GM21360 (cell line): ENCODE data around the gene HFM1.
"Not testable (repeated sequence)": the region's sequence is repeated elsewhere in the genome, so short reads cannot be mapped to it uniquely, and the experiment has no call there.

Experiments used
- ATAC-seq: cut with Tn5 transposase; IDR thresholded peaks from one replicate; pipeline ENCODE4 v1.9.1; 2021; ENCODE audit warnings: mild to moderate bottlenecking, moderate library complexity; ENCODE audit not compliant: unreplicated experiment

The HFM1 gene

DNA sequence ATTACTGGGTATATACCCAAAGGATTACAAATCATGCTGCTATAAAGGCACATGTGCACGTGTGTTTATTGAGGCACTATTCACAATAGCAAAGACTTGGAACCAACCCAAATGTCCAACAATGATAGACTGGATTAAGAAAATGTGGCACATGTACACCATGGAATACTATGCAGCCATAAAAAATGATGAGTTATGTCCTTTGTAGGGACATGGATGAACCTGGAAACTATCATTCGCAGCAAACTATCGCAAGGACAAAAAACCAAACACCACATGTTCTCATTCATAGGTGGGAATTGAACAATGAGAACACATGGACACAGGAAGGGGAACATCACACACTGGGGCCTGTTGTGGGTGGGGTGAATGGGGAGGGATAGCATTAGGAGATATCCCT is 32.4 kb downstream of the HFM1 start:
- not testable (repeated sequence) for ATAC-seq

DNA sequence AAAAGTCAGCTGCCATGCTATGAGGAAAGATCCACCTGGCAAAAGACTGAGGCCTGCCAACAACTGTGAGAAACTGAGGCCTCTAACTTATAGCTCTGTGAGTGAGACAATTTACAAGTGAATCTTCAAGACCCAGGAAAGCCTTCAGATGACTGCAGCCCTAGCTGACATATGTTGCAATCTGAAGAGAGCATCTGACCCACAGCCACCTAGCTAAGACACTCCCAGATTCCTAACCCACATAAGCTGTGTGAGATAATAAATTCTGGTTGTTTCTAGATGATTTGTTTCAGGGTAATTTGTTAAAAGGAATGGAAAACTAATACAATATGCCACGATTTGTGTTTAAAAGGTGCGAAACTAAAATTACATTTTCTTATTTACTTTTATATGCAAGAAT is 55.1 kb downstream of the HFM1 start:
- ATAC-seq: no peak

DNA sequence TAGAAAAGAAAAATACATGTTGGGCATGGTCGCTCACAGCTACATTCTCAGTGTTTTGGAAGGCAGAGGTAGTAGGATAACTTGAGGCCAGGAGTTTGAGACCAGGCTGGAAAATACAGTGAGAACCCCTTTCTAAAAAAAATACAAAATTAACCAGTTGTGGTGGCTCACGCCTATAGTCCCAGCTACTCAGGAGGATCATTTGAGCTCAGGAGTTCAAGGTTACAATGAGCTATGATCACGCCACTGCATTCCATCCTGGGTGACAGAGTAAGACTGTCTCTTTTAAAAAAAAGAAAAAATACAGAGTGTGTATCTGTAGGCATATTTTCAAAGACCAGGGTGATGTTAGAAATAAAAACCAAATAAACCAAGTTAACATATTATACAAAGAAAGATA is 57.8 kb downstream of the HFM1 start:
- no peak for ATAC-seq

DNA sequence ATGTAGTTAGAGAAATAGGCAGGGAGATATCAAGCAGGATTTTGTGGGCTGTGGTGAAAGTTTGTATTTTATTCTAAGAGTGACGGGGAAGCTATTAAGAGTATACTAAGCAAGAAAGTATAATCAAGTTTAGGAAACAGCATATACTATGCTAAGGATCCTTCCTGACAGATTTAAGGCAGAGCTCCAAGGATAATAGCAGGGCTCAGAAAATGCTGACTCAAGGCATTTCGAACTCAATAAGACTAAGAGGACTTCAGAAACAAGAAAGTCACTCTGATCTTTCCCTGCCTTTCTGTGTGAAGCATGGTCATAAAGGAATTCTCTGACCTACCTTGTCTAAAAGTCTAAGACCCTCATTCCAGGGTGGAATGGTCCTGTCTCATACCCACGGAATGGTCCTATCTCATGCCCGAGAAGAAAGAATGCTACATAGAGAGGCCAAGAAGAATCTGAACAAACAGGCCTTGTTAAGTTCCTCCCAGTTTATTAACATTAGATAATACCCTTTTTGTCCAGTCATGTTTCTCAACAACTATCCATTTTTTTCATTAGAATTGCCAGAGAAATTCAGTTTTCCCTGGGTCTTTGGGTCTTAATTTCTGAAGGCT is 59.1 kb downstream of the HFM1 start:
- ATAC-seq: no peak

DNA sequence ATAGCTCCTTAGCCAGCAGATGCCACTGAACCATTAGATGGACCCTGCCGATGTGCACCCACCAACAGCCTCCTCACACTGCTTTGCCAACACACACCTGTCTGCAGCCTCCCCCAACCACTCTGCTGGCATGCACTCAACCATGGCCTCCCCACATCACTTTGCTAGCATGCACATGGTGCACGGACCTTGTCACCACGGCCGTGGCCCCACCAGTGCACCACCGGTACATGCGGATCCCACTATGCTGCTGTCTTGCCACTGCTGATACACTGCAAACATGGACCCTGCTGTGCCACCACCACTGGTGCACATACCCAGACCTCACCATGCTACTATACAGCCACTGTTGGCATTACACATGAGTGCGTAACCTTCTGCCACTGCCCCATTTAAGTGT is 66.1 kb downstream of the HFM1 start:
- ATAC-seq: no peak

DNA sequence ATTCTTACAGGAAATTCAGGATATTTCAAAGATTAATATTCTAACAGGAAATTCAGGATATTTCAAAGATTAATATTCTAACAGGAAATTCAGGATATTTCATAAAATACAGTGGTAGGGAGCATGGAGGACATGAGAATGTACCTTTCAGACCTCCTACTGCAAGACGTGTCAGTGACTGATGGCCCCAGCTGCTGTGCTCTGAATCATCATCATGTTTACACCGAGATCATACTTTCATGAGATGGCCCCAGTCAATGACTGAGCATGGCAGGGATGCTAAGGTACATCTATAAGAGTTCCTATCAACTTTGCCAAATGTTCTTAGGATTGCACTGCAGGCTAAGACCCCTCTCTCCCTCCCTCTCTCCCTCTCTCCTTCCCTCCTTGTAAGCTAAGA is 69.0 kb downstream of the HFM1 start:
- ATAC-seq: no peak

DNA sequence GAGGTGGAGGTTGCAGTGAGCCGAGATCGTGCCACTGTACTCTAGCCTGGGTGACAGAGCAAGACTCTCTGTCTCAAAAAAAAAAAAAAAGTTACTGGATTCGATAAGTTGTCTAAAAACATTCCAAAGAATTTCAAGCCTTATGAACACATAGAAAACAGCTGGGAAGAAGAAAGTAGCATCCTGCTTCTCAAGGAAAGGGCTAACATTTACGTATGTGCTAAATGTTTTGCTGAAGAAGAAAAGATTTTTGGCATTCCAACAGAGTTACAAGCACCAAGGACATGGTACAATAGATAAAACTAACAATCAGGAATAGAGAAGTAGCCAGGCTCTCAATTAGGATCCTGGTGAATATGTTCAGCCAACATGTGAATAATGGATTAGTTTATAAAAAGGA is 69.8 kb downstream of the HFM1 start:
- ATAC-seq: no peak

DNA sequence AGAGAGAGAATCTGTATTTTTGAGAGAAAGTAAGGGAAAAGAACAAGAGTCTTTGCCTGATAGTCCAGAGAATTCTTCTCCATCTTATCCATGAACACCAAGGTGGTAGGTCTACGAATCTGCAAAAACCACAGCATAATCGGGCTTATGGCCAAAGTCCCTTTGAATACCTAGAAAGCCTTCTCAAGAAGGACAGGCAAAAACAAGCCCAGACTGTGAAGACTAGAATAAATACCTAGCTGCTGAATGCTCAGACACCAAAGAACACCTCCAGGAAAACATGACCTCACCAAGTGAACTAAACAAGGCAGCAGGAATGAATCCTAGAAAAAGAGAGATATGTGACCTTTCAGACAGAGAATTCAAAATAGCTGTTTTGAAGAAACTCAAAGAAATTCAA is 79.2 kb downstream of the HFM1 start:
- no peak for ATAC-seq

DNA sequence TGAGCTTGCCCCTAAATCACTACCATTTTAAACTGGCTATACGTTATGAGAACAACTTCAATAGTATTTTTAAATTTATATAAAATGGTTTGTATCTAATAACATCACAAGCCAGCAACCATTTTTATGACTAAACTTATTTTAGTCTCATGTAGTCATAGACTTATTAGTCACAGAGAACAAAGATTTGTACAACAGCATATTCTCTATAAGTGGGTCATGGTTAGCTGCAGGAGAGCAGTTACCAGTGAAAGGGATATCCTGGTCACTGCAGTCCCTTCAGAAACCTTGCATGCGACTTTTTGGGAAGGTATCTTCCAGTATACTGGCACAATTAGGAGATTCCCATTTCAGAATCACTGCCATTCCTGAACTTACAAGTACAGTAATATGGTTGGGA is 90.0 kb downstream of the HFM1 start:
- no peak for ATAC-seq

DNA sequence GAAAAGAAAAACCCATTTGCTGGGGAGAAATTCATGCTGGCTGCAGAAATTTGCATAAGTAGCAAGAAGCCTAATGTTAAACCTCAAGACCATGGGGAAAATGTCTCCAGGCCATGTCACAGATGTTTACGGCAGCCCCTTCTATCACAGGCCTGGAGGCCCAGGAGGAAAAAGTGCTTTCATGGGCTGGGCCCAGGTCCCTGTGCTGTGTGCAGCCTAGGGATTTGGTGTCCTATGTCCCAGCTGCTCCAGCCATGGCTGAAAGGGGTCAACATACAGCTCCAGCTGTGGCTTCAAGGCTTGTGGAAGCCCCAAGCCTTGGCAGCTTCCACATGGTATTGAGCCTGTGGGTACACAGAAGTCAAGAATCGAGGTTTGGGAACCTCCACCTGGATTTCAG is 93.0 kb downstream of the HFM1 start:
- no peak for ATAC-seq

DNA sequence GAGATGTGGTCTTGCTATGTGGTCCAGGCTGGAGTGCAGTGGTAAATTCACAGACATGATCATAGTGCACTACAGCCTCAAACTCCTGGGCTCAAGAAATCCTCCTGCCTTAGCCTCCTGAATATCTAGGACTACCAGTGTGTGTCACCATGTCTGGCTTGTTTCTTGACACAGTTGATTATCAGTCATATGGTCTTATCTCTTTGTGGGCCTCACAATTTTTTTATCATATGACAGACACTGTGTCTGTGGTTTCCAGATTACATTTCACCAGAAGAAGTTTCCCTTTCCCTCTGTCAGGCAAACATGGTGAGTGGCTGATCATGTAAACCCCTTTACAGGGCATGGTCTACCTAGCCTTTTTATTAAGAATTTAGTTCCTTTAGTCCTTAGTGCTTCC is 96.1 kb downstream of the HFM1 start:
- ATAC-seq: no peak

DNA sequence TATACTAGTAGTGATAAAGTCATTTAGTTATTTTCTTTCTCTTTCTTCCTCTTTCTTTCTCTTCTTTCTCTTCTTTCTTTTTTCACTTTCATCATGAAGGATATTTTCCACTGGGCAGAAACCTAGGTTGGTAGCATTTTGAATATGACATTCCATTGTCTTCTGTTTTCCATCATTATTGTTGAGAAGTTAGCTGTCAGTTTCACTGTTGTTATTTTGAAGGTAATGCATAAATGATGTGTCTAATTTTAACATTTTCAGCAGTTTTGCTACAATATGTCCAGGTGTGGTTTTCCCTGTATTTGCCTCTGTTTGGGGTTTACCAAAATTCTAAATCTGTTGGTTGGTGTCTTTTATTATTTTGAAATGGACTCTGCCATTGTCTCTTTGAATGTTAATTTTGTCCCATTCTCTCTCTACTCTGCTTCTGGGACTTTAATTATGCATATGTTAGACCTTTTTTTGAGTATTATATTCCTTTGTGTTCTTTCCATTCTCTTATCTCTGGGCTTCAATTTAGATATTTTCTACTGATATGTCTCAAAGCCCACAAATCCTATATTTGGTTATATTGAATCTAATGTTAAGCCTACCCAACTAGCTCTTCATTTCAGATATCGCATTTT is 96.7 kb downstream of the HFM1 start:
- no peak for ATAC-seq

DNA sequence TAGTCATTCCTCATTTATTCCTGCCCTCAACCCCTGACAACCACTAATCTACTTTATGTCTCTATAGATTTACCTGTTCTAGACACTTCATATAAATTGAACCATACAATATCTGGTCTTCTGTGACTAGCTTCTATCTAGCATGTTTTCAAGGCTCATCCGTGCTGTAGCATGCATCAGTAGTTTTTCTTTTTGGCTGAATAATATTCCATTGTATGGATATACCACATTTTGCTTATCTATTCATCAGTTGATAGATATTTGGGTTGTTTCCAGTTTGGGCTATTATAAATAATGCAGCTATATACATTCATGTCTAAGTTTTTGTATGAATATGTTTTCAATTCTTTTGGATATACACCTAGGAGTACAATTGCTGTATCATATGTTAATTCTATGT is 101.5 kb downstream of the HFM1 start:
- no peak for ATAC-seq

DNA sequence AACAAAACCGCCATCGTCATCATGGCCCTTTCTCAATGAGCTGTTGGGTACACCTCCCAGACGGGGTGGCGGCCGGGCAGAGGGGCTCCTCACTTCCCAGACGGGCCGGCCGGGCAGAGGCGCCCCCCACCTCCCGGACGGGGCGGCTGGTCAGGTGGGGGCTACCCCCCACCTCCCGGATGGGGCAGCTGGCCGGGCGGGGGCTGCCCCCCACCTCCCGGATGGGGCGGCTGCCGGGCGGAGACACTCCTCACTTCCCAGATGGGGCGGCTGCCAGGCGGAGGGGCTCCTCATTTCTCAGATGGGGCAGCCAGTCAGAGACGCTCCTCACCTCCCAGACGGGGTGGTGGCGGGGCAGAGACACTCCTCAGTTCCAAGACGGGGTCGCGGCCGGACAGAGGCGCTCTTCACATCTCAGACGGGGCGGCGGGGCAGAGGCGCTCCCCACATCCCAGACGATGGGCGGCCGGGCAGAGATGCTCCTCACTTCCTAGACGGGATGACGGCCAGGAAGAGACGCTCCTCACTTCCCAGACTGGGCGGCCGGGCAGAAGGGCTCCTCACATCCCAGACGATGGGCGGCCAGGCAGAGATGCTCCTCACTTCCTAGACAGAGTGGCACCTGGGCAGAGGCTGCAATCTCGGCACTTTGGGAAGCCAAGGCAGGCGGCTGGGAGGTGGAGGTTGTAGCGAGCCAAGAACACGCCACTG is 115.6 kb downstream of the HFM1 start:
- not testable (repeated sequence) for ATAC-seq

DNA sequence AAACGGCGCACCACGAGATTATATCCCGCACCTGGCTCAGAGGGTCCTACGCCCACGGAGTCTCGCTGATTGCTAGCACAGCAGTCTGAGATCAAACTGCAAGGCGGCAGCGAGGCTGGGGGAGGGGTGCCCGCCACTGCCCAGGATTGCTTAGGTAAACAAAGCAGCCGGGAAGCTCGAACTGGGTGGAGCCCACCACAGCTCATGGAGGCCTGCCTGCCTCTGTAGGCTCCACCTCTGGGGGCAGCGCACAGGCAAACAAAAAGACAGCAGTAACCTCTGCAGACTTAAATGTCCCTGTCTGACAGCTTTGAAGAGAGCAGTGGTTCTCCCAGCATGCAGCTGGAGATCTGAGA is 117.7 kb downstream of the HFM1 start:
- ATAC-seq: not testable (repeated sequence)

DNA sequence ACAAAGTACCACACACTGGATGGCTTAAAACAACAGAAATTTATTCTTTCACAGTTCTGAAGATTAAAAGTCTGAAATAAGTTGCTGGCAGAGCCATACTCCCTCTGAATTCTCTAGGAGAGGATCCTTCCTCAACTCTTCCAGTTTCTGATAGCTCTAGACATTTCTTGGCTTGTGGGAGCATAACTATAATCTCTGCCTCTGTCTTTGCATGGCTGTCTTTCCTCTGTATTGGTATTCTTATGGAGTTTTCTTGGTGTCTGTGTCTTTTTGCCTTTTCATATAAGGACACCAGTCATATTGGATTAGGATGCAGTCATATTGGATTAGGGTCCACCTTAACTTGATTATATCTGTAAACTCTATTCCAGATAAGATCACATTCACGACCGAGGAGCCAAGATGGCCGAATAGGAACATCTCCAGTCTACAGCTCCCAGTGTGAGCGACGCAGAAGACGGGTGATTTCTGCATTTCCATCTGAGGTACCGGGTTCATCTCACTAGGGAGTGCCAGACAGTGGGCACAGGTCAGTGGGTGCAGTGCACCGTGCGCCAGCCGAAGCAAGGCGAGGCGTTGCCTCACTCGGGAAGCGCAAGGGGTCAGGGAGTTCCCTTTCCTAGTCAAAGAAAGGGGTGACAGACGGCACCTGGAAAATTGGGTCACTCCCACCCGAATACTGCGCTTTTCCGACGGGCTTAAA is 118.2 kb downstream of the HFM1 start:
- ATAC-seq: not testable (repeated sequence)

DNA sequence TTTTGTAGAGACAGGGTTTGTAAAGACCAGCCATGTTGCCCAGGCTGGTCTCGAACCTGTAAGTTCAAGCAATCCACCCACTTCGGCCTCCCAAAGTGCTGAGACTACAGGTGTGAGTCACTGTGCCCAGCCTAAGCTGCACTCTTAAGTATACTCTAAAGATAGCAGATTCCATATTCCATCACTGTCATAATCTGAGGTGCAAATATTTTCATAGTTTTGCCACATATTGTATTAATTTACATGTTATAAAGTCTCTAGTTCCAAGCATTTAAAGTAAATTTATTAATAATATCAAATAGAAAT is 121.3 kb downstream of the HFM1 start:
- ATAC-seq: no peak

DNA sequence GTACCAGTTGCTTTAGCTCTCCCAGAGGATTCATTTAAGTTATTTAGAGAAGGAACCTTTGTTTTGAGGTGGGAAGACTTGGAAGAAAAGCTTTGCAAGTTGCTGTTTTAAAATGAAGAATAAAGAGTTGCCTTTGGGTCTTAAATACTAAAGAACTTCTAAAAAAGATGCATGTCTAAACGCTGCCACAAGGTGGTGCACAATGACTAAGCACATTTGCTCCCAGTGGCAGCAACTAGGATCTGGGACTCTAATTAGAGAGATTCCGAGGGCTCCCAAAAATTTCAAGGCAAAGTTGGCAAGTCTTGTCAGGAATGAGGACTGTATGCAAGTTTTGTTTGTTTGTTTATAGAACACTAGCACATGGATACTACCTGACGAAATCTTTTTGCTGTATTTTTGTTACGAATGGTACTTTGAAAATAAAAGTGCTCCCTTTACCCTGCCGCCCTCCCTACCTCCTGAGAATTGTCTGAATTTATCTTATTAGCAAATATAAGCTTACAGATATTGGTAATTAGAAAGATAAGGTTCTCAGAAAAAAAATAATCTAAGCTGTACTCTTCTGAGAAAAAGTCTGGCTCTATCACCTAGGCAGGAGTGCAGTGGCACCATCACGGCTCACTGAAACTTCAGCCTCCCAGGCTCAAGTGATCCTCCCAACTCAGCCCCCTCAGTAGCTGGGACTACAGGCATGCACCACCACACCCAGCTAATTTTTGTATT is 121.8 kb downstream of the HFM1 start:
- no peak for ATAC-seq

DNA sequence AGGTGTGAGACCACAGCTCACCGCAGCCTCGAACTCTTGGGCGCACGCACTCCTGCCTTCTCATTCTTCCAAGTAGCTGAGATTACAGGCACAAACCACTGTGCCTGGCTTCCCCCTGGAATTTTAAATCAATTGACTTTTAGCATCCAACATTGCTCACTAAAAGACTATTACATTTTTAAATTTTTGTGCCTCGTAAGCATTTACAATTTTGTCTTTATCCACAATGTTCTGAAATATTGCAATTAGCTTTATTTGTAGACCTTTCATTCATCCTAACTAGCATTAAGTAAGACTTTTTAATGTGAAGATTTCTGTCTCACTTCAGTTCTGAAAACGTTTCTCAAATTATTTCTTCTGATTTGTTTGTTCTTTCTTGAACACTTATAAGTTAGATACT is 122.9 kb downstream of the HFM1 start:
- no peak for ATAC-seq

DNA sequence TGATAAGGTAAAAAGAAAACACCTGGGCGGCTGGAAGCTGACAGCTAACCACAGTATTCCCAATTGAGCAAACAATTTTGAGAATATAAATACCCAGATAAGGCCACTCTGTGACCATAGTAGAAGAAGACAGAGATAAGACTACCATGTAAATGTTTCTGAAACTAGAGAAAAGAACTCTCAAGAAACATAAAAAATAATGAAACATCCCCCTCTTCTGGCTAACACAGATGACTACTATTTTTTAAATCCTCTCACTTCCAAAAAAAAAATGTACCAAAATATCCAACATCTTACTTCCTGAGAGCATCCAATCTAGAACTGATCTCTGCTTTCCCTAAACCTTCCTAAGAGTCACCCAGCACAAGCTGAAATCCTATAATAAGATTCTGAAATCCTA is 125.9 kb downstream of the HFM1 start:
- no peak for ATAC-seq

DNA sequence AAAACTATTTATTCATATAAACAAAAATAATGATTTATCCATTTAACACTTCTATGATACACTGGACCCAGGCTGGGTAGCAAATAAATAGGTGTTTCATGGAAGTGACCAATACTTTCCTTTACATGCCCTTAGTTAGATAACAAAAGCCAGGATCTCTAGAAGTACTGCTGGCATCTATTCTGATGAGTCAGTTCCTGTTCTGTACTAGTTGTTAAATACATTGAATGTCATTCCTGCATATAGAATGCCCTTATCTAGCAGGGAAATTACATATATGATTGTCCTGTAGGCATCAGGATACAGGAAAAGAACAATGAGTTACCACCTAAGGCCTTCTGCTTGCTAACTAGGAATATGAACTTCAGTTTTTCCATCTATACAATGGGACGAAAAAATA is 130.8 kb downstream of the HFM1 start:
- ATAC-seq: no peak

DNA sequence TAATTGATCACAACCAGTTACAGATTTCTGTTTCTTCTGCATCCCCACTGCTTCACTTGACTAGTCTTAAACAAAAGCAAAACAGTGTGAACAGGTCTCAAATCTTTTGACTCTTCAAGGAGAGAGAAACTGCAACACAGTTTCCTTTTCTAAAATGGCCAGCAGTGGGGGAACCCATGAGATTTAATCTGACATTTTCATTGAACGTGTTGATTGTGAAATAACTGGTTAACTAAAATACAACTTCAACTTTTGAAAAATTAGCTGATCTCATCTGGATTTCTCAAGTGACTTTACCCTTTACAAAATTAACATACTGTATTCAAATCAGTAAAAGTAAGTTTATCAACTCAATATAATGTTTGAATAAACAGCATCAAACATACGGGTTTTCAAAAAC is 143.0 kb downstream of the HFM1 start:
- ATAC-seq: no peak
